Measurements from ENCODE around the gene GAL3ST1.
"Not testable (repeated sequence)": the region's sequence is repeated elsewhere in the genome, so short reads cannot be mapped to it uniquely, and the experiment has no call there.

GAL3ST1 gene

GRCh38 chr22:30564045-30564760, 10.3 kb downstream of the GAL3ST1 start:
- DNase-seq, result no peak

- DNase-seq, result no peak
These were observed 12.1 kb downstream of the GAL3ST1 start for GRCh38 chr22:30562366-30562765.

- DNase-seq, result no peak
These were observed 12.9 kb downstream of the GAL3ST1 start for GRCh38 chr22:30561402-30562189.

GRCh38 chr22:30560643-30561202, 13.7 kb downstream of the GAL3ST1 start:
- not testable (repeated sequence) for DNase-seq

GRCh38 chr22:30559889-30560288, 14.6 kb downstream of the GAL3ST1 start:
- no peak for DNase-seq

- DNase-seq, result no peak
These were observed 17.2 kb downstream of the GAL3ST1 start for GRCh38 chr22:30557243-30557642.

- DNase-seq, result no peak
These were observed 18.1 kb downstream of the GAL3ST1 start for GRCh38 chr22:30556388-30556787.

- no peak for DNase-seq
These were observed 18.9 kb downstream of the GAL3ST1 start for GRCh38 chr22:30555282-30556210.

- DNase-seq, result no peak
These were observed 20.5 kb downstream of the GAL3ST1 start for GRCh38 chr22:30553971-30554370.

- no peak for DNase-seq
These were observed 21.7 kb downstream of the GAL3ST1 start for GRCh38 chr22:30552719-30553118.

GRCh38 chr22:30551813-30552212, 22.7 kb downstream of the GAL3ST1 start:
- not testable (repeated sequence) for DNase-seq

GRCh38 chr22:30547188-30547587, 27.3 kb downstream of the GAL3ST1 start:
- DNase-seq, result no peak

- DNase-seq, result no peak
These were observed 27.8 kb downstream of the GAL3ST1 start, which contains the start of gene SEC14L6 for GRCh38 chr22:30546616-30547015. Gene SEC14L6 (minus strand): TSS chr22:30546741. CDS start chr22:30546682, 59 bp downstream.

GRCh38 chr22:30542811-30543188, 31.7 kb downstream of the GAL3ST1 start:
- DNase-seq, result no peak

GRCh38 chr22:30541961-30542810, 32.3 kb downstream of the GAL3ST1 start:
- no peak for DNase-seq

- not testable (repeated sequence) for DNase-seq
These were observed 33.0 kb downstream of the GAL3ST1 start for GRCh38 chr22:30541511-30541910.

- DNase-seq, result no peak
These were observed 35.1 kb downstream of the GAL3ST1 start for GRCh38 chr22:30539368-30539767.

GRCh38 chr22:30538280-30538679, 36.2 kb downstream of the GAL3ST1 start:
- no peak for DNase-seq

- no peak for DNase-seq
These were observed 37.3 kb downstream of the GAL3ST1 start for GRCh38 chr22:30537083-30537731.

- no peak for DNase-seq
These were observed 39.3 kb downstream of the GAL3ST1 start for GRCh38 chr22:30535182-30535581.
